HepG2 (cell line): ENCODE data around the gene ITGA7. TPM values are rescaled to one million over a fixed set of nuclear protein-coding genes. Genes with fewer than 3 reads are reported as not detected.

Experiments used
- ARID3A ChIP-seq: IDR thresholded peaks from 2 replicates; pipeline ENCODE4 v1.6.1; 2012; ENCODE audit warnings: low read depth, low read length, improper control_type of control experiment
- ARNT ChIP-seq: fragments of 450-650 bp; IDR thresholded peaks from 2 replicates; pipeline ENCODE4 v1.6.1; 2017
- FIP1L1 ChIP-seq: fragments of 200-400 bp; formaldehyde crosslinking; IDR thresholded peaks from 2 replicates; pipeline ENCODE4 v1.6.1; 2018; ENCODE audit warnings: low read depth, mild to moderate bottlenecking, low read length, moderate library complexity, borderline replicate concordance; ENCODE audit not compliant: insufficient read depth
- GLI4 ChIP-seq: sonication (generic); formaldehyde crosslinking; IDR thresholded peaks from 2 replicates; pipeline ENCODE4 v1.5.1; 2020; ENCODE audit warnings: missing genetic modification reagents, mild to moderate bottlenecking, moderate library complexity, borderline replicate concordance
- JARID2 ChIP-seq: sonication (generic); formaldehyde crosslinking; IDR thresholded peaks from 2 replicates; pipeline ENCODE4 v1.8.1; 2023; ENCODE audit warnings: missing genetic modification reagents, inconsistent platforms; ENCODE audit not compliant: insufficient replicate concordance
- KDM1A ChIP-seq: IDR thresholded peaks from 2 replicates; pipeline ENCODE4 v1.6.1; 2016; ENCODE audit warnings: missing compliant biosample characterization
- MLX ChIP-seq: IDR thresholded peaks from 2 replicates; pipeline ENCODE4 v1.6.1; 2016
- NFIC ChIP-seq: IDR thresholded peaks from 2 replicates; pipeline ENCODE4 v1.6.1; 2012; ENCODE audit warnings: mild to moderate bottlenecking, low read length, inconsistent platforms
- POLR2A ChIP-seq, 2 experiments: IDR thresholded peaks; 2 replicates each; pipeline ENCODE4 v1.6.1; 2011; ENCODE audit warnings: low read depth in 2 of 2, low read length in 2 of 2, mild to moderate bottlenecking in 1 of 2, moderate library complexity in 1 of 2; ENCODE audit not compliant: insufficient read depth in 1 of 2
- PPARG ChIP-seq: conservative IDR thresholded peaks from 2 replicates; pipeline ENCODE4 v1.6.1; 2016; ENCODE audit warnings: missing biosample characterization, missing genetic modification reagents
- PRDM10 ChIP-seq: sonication (generic); formaldehyde crosslinking; IDR thresholded peaks from 2 replicates; pipeline ENCODE4 v1.4.0; 2020; ENCODE audit warnings: low read depth, missing genetic modification reagents
- THAP9 ChIP-seq: sonication (generic); formaldehyde crosslinking; IDR thresholded peaks from 2 replicates; pipeline ENCODE4; 2020; ENCODE audit warnings: missing genetic modification reagents, mild to moderate bottlenecking, borderline replicate concordance
- TRIM24 ChIP-seq: sonication (generic); formaldehyde crosslinking; IDR thresholded peaks from 2 replicates; pipeline ENCODE4 v1.8.0; 2022; ENCODE audit warnings: mild to moderate bottlenecking, missing genetic modification reagents
- YEATS4 ChIP-seq: sonication (generic); formaldehyde crosslinking; IDR thresholded peaks from 2 replicates; pipeline ENCODE4 v1.4.0; 2020; ENCODE audit warnings: missing genetic modification reagents, borderline replicate concordance
- ZC3H4 ChIP-seq: sonication (generic); formaldehyde crosslinking; IDR thresholded peaks from 2 replicates; pipeline ENCODE4 v1.4.0; 2020; ENCODE audit warnings: missing genetic modification reagents, borderline replicate concordance
- ZFP36L2 ChIP-seq: sonication (generic); formaldehyde crosslinking; IDR thresholded peaks from 2 replicates; pipeline ENCODE4 v1.4.0; 2020; ENCODE audit warnings: missing genetic modification reagents
- ZFP41 ChIP-seq: sonication (generic); formaldehyde crosslinking; IDR thresholded peaks from 2 replicates; pipeline ENCODE4 v1.4.0; 2020; ENCODE audit warnings: mild to moderate bottlenecking, missing genetic modification reagents, borderline replicate concordance
- ZNF160 ChIP-seq: sonication (generic); formaldehyde crosslinking; IDR thresholded peaks from 2 replicates; pipeline ENCODE4 v1.8.0; 2022; ENCODE audit warnings: mild to moderate bottlenecking, inconsistent platforms, missing genetic modification reagents
- ZNF24 ChIP-seq: fragments of 450-650 bp; IDR thresholded peaks from 2 replicates; pipeline ENCODE4 v1.6.1; 2017; ENCODE audit warnings: antibody characterized with exemption, mild to moderate bottlenecking
- ZNF383 ChIP-seq: sonication (generic); formaldehyde crosslinking; IDR thresholded peaks from 2 replicates; pipeline ENCODE4 v1.4.0; 2020; ENCODE audit warnings: missing genetic modification reagents, mild to moderate bottlenecking, borderline replicate concordance
- ZNF44 ChIP-seq: sonication (generic); formaldehyde crosslinking; IDR thresholded peaks from 2 replicates; pipeline ENCODE4 v1.5.1; 2020; ENCODE audit warnings: mild to moderate bottlenecking, missing genetic modification reagents
- ZNF792 ChIP-seq: IDR thresholded peaks from 2 replicates; pipeline ENCODE4 v1.6.1; 2016
- ZNF850 ChIP-seq: sonication (generic); formaldehyde crosslinking; conservative IDR thresholded peaks from 2 replicates; pipeline ENCODE4 v1.9.0; 2021; ENCODE audit warnings: mild to moderate bottlenecking, missing genetic modification reagents
- polyA plus RNA-seq, 8 experiments: library from polyadenylated mRNA; depleted of rRNA in 3 of 8; stranded (reverse) in 7 of 8; unstranded in 1 of 8; fragments of >200 nt; fragmentation: Illumina TruSeq in 4 of 8; extraction: Trizol in 4 of 8; gene quantifications; 2 replicates each; pipeline versions ENCODE4 v1.2.1 to v1.2.3, GENCODE V29; 2011 to 2016; ENCODE audit warnings: low read depth in 4 of 8, missing spikeins in 1 of 8, mixed read lengths in 1 of 8; ENCODE audit not compliant: insufficient read depth in 1 of 8
- total RNA-seq, 5 experiments: library from RNA; depleted of rRNA; stranded (reverse); fragments of >200 nt; fragmentation: Illumina TruSeq; extraction: Trizol; gene quantifications; 2 replicates each; pipeline ENCODE4 v1.2.3, GENCODE V29; 2016; ENCODE audit warnings: low read depth in 1 of 5

ITGA7 gene
- total and polyA plus RNA-seq, 2 of the 13 experiments (the other 11 are each of a cell fraction or from before 2014, with no cell fraction given) = 0.65 to 0.75 TPM

- no peak for TF ChIP-seq THAP9
- TF ChIP-seq ZNF24 = no peak
- no peak for TF ChIP-seq TRIM24
- no peak for TF ChIP-seq JARID2
- no peak for TF ChIP-seq ZFP36L2 (CRISPR knock-in tag)
- no peak for TF ChIP-seq GLI4 (CRISPR knock-in tag)
- TF ChIP-seq ARID3A = no peak
- no peak for TF ChIP-seq FIP1L1
- TF ChIP-seq NFIC = no peak
- TF ChIP-seq KDM1A (CRISPR knock-in tag) = no peak
- TF ChIP-seq PPARG (CRISPR knock-in tag) = no peak
- no peak for TF ChIP-seq POLR2A (IDR thresholded peaks at IDR 0.05; ENCODE audit: insufficient read depth in 1 of 2, low read depth in 2 of 2, low read length in 2 of 2)
- no peak for TF ChIP-seq ZNF160 (CRISPR knock-in tag)
- 0 out of 2 replicates have a peak, but pooled peaks have one; percentile 29 for TF ChIP-seq MLX (CRISPR knock-in tag)
- TF ChIP-seq PRDM10 (CRISPR knock-in tag) = peak; percentile 91
- TF ChIP-seq ZNF792 = peak; percentile 75; the same call in 1 of the 2 replicates
- no peak for TF ChIP-seq ZNF383 (CRISPR knock-in tag)
- no peak for TF ChIP-seq ZNF850
- no peak for TF ChIP-seq ARNT
- no peak for TF ChIP-seq ZNF44
- TF ChIP-seq ZC3H4 (CRISPR knock-in tag) = no peak
- TF ChIP-seq YEATS4 (CRISPR knock-in tag) = no peak
- TF ChIP-seq ZFP41 (CRISPR knock-in tag) = no peak
Measured at GRCh38 chr12:55736780-55737580, 29.3 kb upstream of the ITGA7 start (continued).
